GM21423 (cell line): Measurements from ENCODE around the gene DNAH1.

Experiments used
- ATAC-seq: cut with Tn5 transposase; IDR thresholded peaks from one replicate; pipeline ENCODE4 v1.9.1; 2021; ENCODE audit warnings: mild to moderate bottlenecking, moderate library complexity; ENCODE audit not compliant: unreplicated experiment

The DNAH1 gene

GRCh38 chr3:52431459-52432223 lies 115.5 kb downstream of the DNAH1 start:
- no peak for ATAC-seq

DNA sequence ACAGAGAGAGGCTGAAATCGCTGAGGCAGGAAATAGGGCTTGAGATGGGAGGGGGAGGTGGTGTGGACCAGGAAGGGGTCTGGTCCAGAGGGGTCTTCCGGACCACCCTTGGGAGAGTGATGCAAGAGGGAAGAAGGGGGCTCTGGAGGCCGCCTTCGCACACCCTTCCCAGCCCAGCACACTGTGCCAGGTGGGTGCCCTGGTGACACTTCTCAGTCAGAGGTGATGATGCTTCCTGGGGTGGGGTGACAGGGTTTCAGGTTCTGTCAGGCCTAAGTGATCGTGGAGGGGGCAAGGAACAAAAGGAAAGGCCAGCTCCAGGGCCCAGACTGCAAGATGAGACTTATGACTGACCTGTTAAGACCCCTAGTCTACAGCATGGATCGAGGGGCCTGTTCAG lies 116.1 kb downstream of the DNAH1 start:
- no peak for ATAC-seq

DNA sequence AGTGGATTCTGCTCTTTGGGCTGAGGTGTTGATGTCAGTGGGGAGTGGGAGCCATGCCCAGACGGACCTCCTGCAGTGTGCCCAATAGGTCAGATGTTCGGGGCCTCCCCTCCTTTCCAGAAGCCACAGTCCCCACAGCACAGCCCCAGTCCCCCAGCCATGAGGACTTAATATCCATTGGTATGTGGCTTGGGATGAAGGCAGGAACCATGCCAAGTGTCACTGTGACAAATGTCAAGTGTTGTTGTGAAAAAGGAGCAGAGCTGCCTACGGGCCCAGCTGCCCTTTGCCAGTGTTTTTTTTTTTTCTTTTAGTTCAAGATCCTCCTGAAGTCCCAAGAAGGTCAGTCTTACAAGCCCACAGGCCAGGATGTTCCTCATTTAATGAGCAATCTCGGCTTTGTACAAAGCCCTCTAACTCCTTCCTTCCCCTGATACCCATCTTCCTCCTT lies 116.6 kb downstream of the DNAH1 start:
- no peak for ATAC-seq

DNA sequence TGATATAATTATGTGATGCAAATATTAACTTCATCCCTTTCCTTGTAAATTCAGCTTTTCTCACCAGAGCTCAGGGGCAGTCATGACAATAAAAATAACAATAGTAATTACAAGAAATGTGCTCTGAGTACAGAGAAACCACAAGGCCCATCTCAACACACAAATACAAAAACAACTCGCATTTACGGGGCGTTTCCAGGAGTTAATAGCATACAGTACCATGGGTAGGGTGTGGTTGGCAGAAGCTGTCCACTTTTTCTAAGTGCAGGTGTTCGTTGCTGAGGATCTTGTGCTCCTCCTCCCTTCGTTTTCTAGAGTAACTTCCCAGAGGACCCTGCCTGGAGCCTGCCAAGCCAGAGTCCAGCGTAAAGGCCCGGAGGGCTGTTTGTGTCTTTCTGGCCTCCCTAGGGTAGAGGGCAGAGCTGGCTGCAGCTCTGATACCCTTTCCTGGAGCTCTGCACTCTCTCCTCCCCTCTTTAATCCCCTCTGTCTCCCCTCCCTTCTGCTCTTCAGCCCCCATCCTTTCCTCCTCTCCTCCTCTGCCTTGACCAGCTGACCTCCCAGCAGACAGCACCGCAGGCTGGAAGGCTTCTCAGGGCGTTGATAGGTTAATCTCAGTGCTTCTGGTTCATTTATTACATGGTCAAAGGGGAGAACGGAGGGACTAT lies 117.3 kb downstream of the DNAH1 start:
- ATAC-seq: no peak

DNA sequence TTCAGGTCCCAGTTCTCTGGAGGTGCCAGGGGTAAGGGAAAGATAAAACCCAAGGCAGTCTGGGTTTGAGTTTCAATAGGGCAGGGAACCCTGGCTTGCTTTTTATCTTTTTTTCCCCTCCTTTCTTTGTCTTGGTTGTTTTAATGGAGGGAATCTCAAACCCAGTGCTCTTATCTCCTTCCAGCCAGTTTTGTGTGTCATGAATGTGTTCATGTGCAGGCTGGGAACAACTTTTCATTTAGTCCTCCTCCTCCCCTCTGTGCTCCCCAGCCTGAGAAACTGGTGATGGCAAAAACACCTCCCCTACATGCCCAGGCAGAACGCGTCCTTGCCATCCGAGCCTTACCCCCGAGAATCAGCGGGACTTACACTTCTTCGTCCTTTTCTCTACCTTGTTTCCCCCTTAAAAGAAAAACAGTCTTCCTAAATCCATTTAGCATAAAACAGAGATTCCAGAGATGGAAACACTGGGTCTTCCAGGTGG lies 117.9 kb downstream of the DNAH1 start:
- no peak for ATAC-seq

DNA sequence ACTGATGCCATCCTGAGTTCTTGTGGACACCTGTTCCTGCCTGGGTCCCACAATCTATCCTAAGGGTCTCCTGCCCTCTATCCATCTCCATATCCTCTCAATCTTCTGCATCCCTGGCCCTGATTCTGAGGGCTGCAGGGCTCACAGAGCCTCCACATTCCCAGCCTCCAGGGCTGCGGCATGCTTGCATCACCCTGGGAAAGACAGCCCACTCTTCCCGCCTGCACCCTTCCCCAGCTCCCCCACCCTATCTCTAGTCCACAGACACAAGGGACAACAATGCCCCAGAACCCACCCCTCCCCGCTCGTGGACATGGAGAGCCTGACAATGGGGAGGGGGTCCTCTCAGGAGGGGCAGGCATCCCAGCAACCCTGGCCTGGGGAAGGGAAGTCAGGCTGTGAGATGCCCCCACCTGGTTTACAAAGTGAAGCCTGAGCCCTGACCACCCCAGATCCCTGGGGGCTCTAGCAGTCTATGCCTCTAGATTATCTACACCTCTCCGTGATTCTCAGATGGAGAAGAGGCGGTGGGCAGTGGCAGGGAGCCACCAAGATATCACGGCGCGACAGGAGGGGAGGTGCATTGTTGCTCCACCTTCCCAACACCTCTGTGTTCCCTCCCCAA lies 118.5 kb downstream of the DNAH1 start:
- no peak for ATAC-seq

DNA sequence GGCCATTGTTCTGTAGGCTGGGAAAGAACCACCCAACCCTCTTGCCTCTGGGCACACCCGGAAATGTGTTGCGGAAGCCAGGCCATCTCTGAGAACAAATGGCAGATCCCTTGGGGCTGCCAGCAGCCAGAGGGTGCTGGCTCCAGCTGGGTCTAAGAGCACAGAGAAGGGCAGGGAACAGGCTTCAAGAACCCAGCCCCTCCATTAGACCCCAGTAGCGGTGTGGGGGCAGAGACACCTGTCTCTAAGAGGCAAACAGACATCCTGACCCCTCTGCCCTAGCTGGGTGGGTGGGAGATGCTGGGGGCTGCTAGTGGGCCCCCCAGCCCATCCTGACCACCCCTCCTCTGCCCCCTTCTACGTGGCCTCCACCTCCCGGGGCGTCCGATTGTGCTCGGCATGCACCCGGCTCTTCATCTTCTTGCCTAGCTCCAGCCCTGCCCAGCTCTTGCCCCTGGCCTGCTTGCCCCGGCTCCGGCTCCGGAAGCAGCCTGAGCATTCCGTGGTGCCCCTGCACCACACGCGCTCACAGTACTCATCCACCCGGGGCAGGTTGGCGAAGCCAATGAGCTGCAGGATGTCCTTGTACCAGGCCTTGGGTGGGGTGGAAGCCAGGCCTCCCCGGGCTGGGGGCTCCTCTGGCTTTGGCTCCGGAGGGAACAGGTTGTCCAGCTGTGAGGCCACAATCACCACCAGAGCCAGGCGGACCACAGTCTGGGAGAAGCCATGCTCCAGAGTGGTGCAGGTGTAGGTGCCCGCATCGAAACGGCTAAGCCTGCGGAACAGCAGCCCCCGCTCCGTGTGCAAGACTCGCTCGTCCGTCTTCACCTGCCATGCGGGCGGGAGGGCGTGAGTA lies 119.4 kb downstream of the DNAH1 start:
- ATAC-seq: no peak

DNA sequence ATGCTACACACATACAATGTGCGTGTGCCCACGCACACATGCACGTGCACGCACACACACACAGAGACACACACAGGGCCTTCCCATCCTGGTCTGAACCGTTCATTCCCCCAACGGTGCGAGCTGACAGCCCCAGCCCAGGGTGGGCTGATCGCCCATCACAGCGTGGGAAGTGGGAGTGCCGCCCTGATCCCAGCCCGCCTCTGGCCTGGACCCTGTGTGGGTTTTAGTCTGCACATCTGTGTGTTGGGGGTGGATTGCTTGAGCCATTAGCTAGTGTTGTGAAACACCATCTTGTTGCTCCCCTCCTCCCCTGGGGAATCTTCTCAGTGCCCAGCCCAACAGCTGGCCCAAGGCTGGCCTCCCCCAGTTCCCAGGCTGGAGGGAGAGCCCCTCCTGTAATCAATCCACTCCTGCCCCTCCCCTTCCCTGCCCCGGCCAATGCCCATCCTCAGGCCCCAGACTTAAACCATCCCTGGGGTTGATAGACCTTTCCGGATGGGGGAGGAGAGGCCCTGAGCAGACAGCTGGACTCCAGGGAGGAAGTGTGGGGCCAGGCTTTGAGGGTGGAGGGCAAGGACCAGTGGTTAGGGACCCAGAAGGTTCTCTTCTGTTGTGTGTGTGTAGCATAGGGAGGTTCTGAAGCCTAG lies 120.5 kb downstream of the DNAH1 start:
- ATAC-seq: no peak

DNA sequence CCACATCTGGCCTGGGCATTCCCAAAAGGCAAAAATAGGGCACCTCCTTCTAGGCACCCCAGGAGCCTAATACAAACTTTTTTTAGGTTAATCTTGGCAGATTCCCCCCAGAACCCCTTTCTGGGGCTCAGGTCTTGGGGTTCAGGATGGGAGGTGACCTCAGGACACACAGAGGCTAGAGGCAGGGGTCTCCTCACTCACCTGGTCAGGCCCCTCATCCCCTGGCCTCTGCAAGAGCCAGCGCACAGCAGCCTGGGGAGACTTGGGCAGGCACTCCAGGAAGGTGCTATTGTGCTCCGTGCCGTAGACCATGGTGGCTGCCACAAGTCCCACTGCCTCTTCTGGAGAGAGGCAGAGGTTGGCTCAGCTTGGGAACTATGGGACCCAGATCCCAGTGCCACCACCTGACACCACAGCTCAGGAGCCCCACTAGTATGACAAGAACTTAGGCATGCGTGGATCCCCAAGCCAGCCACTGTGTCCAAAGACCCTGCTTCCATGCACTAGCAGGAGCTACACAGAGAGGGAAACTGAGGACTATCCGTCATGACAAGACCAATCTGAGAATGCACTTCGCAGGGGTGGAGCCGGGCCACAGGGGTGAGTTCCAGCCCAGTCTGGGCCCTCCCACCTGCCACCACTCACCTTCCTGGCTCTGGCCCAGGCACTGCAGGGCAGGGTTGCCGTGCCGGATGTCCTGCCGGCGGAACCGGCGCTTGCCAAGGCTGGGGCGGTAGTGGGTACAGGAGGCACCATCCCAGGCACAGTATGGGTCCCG lies 121.4 kb downstream of the DNAH1 start:
- no peak for ATAC-seq

- ATAC-seq: no peak
Measured at GRCh38 chr3:52438104-52438376, 121.9 kb downstream of the DNAH1 start.

GRCh38 chr3:52438579-52439425 lies 122.7 kb downstream of the DNAH1 start:
- ATAC-seq: no peak

DNA sequence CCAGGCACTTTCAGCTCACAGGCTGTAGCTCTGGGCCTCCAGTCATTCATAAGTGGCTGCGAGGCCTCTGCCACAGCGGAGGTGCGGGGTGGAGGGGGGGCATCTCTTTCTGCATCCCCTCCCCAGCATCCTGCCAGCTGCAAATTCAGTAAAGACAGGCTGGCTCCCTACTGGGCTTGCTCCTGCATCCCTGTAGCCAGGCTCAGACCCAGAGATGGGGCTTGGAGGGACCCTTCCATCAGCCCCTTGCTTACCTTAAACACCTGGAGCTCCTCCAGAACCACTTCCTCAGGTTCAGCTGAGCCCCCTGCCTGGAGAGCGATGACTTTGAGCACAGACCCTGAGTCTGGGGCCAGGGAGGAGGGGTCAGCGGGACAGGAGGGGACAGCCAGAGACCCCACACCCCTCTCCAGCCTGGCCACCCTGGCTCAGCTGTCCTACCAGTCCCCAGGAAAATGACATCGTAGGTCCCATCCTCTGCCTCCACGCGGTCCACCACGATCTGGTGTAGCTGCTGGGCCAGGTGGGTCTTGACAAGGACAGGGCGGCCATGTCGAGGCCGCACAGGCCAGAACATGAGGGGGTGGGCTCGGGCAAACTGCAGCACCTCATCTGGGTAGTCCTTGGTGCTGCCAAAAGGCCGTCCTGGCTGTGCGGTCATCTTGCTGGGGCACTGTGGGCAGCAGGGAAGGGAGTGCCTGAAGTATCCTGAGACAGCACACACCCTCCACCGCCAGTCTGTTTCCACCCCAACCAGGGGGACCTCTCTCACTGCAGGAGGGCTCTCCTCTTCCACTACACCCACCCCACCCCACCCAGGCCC lies 123.5 kb downstream of the DNAH1 start:
- ATAC-seq: no peak

- no peak for ATAC-seq
Measured at GRCh38 chr3:52440249-52440551, 124.1 kb downstream of the DNAH1 start.

DNA sequence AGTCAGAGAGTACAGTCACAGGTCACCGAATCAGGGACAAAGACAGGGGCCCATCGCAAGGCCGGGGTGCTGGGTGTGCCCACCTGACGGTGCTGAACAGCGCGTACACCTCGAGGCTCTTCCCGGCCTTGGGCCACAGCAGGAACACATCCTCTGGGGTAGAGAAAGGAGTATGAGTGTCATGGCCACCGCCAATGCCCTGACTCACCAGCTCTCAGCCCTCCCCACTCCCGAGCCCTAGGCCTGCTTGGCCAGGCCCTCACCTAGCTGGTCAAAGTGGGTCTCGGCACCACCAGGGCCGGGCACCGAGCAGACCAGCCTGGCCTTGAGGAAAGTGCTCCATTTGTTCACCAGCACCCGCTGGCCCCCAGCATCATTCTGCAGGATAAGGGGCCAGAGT lies 124.6 kb downstream of the DNAH1 start:
- no peak for ATAC-seq

DNA sequence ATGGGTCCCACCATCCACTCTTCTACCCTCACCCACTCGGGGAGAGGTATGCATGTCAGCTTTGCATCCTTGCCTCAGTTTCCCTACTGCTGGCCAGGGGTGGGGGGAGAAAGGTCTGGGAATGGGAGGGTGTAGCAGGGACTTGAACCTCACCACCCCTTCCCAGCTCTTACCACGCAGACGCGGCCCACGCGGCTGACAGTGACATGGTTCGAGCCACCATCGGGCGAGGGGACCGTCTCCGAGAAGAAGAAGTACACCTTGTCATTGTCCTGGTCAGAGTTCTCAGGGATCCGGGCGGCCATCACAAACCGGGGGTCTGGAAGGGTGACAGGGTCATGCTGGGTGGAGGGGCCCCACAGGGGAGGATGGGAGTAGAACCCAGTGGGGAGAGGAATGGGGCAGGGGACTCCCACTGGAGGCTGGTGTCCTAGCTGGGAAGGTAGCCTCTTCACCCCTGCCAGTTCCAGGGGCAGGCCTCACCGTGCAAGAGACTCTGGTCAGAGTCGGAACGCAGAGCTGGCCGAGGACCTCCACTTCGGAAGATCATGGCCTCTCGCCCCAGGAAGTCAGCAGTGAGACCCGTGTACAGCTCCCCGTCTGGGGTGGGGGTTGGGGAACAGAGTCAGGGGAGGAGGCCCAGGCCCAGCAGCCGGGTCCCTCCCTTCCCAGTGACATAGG lies 125.1 kb downstream of the DNAH1 start:
- no peak for ATAC-seq

DNA sequence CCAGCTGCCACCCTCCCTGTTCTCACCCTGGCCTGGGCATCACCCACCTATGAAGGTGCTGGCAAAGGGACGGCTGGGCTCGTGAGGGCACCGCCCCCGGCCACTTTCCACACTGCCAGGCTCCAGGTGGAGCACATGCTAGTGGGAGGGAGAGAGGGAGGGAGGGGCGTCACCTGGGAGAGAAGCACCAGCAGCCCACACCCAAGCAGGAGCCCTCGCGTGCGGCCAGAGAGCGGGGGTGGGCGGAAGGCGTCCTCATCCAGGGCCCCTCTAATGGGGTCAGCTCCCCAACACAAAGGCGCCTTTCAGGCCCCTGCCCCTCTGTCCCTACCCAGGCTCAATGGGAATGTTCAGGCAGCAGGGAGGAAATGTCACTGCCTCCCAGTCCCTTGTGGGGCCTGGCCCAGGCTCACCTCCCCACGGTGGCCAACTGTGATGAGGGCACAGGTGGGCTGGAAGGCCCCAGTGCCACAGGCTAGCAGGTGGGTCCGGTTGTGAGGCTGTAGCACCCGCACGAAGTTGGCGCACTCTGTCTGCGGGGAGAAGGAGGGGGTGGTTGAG lies 125.7 kb downstream of the DNAH1 start:
- no peak for ATAC-seq

DNA sequence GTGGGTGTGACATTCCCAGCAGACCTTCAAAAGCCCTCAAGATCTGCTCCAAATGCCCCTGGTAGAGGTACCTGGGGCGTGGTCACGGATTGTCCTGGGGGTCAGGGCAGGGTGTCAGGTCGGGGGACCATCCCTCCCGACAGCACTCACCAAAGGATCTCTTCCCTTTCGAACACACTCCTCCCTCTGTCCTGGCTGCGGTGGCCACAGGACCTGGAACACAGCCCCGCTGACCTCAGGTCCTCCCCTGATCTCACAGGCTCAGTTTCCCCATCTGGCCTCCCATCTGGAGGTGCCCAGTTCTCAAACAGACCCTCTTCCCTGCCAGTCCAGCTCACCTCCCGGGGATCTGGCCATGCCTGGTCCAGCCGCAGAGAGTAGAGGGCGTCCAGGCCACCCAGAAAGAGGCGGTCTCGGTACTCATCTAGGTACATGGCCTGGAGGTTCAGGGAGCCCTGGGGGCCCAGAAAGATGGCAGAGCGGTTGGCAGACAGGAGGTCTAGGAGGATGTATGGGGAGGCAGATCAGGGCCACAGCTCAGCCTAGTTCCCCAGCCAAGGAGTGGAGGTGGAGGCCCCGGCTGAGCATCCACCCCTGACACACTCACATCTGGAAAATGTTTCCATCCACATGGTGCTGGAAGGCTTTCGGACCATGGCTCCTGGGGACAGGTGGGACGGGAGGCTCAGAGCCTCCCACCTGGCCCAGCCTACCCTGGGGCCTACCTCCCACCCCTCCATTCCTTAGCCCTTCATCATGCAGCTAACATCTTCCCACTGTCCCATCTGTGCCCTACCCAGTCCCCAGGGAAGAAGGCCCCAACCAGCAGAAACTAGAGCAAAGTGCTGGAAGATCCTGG lies 126.5 kb downstream of the DNAH1 start:
- no peak for ATAC-seq
